Stimulated activated CD8-positive, alpha-beta memory T cell treated with anti-CD3 and anti-CD28 coated beads, Interleukin-4, amount 100 ng/mL, for 24 hours (primary cell): ENCODE measurements around the gene TRMT44.
"Not testable (repeated sequence)": the region's sequence is repeated elsewhere in the genome, so short reads cannot be mapped to it uniquely, and the experiment has no call there.

ENCODE experiments used
- DNase-seq: peaks from one replicate; pipeline ENCODE4 v3.0.0-alpha.2; 2020; ENCODE audit warnings: low read depth

The TRMT44 gene

DNA sequence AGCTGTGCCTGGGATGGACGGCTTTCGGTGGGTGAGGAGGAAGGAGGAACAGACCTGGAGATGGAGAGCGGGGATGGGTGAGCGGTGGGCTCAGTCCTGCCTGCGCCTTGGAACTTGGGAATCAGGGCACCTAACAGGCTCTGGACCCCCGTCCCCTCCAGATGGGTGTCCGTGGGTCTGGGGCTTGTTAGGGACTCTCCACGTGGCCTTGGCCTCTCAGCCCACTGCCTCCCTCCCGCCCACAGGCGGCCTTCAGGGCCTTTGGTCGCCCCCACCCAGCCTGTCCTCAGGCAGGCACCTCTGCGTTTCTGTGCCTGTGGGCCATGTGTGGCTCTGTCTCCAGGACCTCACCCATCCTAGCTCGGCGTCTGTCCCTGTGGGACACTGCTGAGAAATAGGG, 29.0 kb downstream of the TRMT44 start:
- no peak for DNase-seq

DNA sequence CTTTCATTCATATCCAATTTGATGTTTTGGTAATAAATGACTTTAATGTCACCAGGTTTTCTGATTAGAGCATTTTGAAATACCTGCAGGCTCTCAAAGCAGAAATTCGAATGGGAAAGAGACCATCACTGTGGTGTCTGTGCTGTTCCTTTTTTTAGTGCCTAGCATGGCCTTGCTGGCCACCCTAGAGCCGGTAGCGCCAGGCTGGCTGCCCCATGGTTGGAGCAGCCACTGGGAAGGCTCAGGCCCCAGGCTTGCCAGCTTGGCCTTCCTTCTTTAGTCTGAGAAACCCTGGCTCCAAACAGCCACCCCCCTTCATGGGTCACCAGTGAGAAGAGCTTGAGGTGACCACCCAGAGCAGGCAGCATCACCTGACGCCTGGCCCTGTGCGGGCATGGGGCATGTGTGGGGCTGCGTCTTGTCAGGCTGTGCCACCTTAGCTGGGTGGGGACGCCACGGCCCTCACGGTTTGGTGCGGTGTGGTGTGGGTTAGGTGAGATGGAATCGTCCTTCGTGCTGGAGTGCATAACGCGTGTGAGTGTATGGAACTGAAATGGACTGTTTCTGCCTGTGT, 30.0 kb downstream of the TRMT44 start:
- no peak for DNase-seq

DNA sequence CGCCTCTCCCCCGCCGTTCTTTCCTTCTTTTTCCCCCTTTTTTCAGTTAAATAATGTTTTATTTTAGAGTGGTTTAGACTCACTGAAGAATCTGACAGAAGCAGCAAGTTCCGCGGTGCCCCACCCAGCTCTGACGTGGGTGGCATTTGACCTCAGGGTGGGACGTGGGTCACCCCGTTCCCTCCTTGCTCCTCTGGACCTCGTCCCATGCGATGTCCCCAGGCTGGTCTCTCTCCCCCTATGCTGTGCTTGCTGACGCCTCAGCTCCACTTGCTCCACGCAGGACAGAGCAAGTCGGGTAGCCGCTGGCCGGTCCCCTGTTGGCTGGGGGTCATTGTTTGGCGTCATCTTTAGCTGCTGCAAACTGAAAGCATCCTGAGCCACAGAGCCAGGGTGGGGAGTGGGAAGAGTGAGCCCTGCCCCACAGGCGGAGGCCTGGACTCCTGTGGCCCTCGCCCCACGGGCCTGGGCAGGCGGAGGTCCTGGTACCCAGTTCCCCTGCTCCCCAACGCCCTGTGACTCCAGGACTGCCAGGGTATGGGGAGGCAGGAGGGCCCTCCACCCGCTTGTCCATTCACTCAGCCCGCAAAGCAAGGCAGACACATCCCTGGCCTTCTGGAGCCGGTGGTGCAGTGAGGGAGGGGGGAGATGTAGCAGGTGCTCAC, 30.8 kb downstream of the TRMT44 start:
- no peak for DNase-seq

DNA sequence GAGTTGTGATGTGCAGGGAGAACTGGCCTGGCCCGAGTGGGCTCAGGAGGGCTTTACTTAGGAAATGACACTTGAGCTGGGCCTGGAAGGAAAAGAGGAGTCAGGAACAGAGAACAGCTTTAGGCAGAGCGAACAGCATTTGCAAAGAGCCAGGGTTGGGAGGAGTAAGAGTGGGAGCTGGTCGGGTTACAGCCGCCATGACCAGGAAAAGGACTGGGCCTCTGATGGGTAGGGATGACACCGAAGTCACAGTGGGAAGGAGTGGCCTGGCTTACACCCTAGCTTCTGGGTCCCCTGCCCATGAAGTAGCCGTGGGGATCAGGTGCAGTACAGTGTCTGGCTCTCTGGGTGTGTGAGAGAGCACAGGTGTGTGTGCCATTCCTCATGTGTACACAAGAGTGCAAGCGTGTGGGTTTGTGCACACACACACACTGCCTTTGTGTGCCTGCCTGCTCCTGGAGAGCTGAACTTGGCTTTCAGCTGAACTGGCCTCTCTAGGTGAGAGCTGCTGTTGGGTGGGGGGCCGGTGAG, 31.6 kb downstream of the TRMT44 start:
- DNase-seq, result no peak

DNA sequence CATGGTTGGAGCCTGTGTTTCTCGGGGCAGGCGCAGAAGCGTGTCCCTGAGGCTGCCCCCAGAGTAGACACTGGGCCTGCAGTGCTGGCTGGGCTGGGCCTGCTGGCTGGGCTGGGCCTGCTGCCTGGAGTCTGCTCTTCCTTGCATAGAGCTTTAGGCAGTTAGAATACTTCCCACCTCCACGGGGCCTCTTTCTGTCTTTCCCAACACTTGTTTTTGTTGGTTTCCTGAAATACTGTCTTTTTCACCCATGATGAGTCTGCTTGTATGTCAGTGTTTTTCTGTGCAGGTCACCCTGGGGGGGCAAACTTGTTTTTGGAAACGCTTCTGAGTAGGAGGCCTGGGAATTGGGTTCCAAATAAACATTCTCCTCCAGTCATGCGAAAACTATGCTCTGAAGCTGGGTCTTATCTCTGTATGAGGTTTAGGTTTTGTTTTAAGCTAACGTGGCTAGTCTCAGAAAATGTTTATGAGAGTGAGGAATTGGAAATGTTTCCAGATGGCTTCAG, 32.2 kb downstream of the TRMT44 start:
- no peak for DNase-seq

DNA sequence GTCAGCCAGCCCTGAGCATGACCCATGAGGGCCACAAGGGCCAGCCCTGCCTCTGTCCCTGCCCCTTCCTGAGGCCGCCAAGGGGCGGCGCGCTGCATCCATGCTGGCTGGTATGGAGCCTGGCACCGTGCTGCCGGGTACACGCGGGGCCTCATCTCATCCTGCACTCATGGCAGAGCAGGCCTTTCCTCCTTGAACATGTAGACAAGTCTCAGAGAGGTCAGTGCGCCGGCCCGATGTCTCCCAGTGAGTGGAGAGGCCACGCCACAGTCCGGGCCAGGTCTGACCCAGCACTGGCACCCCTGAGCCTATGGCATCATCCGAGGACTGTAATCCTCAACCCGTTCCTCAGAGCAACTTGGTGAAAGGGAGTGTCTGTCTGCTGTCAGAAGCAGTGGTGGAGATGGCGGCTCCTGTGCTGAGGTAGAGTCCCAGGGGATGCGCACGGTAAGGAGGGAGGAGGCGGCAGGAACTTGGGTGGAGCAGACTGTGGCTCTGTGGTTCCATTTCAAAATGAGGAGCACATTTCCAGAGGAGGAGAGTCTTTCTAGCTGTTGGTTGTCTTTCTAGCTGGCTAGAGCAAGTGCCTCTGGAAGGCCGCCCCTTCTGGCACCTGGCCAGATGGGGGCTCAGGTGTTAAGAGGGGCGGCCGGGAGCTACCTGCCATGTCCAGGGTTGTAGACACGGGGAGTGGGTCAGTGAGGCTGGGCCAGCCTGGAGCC, 32.8 kb downstream of the TRMT44 start:
- DNase-seq, result no peak

DNA sequence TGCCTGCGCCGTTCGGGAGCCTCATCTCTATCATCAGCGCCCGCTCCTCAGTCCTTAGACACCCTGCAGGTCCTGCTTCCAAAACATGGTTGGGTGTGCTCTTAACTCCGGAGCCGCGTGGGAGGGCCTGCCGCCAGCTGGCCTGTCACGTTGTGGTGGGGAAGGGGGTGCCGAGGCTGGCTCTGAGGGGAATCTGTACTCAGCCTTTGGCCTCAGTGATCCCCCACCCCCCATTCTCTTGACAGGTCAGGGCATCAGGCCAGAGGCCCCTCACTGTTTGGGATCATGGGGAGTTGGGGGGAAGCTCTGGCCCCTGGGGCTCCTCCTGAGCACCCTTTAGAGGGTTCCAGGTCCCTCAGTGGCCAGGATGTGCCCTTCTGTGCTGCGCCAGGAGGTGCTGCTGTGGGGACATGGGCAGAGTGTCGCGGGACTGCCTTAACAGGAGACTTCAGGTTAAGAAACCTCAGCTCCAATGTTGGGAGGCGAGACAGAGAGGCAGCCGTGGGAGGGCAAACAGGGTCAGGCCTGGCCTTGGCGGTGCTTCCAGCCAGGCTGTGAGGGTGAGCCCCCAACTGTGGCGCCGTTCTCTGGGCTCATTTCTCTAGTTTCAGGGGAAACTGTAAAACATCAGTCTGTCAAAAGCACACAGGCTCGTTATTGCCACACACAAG, 33.5 kb downstream of the TRMT44 start:
- DNase-seq, result no peak

DNA sequence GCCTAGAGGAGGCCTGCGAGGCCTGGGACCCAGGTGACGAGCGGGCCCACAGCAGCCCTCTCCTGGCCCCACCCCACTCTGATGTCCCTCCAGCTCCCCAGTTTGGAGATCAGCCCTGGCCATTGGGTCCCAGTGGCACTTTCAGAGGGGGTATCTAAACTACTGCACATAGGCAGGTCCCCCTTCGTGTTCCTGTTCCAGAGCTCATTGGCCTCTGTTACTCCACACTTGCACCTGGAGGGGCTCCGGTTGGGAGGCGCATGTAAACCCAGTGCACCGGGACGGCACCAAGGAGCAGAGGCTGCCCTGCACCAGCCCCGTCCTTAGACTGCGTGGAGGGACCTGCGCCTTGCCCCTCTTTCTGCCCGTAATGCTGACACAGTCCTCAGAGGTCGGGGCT, 34.3 kb downstream of the TRMT44 start:
- no peak for DNase-seq

DNA sequence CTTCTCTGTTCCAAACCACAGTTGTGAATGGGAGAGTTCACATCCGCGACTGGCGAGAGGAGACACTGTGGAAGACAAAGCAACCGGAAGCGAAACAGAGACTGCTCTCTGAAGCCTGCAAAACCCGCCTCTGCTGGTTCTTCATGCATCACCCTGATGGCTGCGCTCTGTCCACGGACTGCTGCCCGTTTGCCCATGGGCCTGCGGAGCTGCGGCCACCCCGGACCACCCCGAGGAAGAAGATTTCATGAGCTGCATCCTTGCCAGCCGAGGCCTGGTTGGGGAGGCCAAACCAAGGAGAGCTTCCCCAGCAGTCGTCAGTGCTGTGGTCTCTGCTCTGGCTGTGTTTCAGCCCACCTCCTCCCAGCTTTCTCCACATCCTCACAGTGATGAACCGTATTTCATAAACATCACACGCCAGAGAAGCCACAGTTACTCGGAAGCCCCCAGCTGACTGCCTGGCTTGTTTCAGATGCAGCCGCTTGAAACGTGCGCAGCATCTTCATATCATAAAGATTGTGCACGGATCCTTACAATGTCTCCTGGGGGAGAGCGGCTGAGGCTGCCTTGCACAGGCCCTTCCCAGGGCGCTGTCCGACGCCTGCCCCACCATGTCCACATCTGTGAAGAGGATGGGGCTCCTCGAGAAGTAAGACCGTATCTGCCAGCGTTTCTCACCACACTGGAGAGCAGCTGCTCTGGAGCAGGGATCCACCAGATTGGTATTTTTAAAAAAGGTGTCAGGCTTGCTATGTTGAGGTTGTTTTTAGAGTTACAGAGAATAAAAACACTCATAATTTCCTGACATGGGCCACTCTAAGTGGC, 35.4 kb downstream of the TRMT44 start:
- no peak for DNase-seq

DNA sequence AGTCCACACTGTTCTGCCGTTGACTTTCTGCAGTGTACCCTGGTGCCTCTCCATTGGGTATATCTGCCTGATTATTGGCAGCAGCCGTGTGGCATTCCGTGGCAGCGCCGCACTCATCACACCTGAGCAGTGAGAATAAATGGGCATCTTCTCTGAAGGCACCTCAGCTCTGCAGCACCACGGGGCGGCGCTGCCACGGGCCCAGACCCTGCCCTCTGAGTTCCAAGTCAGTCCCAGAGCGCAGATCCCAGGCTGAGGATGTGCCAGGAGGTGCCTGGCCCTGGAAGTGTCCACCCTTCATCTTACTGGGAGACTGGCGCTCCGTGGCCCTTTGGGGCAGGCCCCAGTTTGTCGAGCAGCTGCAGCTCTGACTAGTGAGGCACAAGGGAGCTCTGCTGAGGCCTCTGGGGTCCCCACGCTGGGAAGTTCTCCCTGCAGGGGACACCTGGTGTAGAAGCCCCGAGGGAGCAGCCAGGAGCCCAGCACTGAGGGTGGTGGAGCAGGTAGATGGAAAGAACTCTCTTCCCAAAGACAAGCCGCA, 36.6 kb downstream of the TRMT44 start:
- no peak for DNase-seq

DNA sequence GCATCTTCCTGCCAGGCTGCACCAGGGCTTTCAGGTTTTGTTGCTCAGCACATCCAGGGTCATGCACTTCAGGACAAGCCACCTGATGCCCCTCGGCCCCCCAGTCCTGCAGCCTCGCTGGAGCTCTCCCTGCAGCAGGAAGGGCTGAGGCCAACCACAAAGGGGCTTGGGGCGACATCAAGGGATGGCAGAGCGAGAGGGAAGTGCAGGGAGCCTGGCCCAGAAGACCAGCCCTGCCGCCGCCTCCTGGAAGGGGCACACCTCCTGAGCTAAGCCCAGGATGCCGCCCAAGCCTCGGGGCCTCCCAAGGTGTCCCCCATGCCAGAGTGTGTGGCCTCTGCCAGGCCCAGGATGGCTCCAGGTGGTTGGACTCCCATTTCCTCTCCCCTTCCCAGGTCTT, 37.1 kb downstream of the TRMT44 start:
- DNase-seq, result no peak

DNA sequence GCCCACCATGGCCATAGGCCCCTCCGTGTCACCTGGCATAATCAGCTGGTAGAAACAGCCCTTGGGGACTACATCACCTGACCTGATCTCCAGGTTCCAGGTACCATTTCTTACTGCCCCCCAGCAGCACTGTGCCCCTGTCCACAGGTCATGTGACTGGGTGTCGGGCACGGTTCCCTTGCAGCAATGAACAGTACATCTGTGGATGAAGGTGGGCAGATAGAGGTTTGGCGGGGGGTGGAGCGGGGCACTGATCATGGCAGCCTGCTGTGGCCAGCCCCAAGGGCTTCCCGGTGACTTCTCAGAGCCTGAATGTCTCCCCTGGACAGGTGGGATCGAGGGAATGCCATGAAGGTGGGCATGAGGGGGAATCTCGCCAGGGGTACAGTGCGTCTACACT, 37.8 kb downstream of the TRMT44 start:
- DNase-seq, result no peak

DNA sequence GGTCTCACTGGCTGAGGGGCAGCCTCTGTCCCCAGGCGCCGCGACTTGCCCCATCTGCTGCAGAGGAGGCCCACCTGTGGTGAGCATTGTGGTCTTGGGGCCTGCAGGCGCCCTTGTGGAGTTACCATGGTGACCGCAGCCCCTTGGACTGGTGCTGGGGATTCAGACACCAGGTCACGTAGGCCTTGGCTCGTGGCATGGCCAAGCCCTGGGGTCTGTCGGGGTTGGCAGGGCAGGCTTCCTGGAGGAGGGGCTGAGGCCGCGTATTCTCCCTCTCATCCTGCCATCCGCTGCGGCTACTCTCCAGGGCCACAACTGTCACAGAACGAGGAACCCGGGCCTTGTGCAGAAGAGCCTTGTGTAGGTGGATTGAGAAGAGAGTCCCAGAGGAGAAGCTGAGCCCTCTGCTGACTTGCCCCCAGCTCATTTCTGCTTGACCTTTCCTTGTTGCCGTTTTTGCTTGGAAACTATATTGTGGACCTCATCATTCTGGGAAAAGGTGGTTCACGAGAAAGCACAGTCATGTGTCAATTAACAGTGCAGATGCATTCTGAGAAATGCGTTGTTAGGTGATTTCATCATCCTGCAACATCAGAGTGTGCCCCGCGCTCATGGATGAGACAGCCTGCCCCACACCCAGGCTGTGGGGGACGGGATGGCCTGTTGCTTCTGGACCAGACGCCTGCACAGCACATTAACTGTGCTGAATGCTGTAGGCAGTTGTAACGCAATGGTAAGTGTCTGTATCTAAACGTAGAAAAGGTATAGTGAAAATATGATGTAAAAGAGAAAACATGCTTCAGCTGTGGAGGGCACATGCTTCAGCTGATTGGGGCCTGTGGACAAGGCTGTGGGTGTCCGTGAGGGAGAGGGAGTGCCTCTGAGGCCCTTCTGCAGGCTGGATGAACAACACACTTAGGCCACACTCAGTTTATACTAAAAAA, 38.5 kb downstream of the TRMT44 start:
- DNase-seq, result no peak

DNA sequence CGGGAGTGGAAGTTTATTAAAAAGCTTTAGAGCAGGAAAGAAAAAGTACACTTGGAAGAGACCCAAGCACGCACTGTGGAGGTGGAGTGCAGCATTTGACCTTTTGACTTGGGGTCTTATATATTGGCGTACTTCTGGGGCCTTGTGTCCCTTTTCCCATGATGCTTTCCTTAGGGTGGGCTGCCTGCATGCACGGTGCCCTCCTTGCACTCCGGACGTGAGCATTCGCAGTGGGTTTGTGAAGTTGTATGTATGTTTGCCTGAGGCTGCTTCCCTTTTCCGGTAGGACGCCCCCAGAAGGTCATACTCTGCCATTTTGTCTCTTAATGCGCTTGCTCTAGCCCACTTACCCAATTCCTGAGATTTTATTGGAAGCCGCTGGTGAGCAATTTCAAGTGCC, 39.6 kb downstream of the TRMT44 start:
- no peak for DNase-seq

DNA sequence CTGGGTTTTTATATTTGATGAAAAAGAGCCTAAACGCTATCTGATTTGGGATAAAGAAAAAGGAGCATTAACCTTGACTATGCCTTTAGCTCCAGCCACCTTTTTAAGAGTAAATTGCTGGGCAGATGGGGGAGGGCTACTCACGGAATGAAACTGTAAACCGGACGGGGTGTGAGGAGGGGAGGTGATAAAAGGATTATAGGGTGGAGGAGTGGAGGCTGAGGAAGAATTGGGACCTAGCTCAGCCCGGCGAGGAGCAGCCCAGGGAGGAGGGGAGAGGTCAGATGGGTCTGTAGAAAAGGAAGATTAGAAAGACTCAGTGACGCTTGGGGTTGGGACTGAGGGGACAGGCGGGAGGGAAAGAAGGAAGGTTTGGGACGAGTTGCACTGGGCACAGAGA, 46.1 kb downstream of the TRMT44 start:
- not testable (repeated sequence) for DNase-seq

DNA sequence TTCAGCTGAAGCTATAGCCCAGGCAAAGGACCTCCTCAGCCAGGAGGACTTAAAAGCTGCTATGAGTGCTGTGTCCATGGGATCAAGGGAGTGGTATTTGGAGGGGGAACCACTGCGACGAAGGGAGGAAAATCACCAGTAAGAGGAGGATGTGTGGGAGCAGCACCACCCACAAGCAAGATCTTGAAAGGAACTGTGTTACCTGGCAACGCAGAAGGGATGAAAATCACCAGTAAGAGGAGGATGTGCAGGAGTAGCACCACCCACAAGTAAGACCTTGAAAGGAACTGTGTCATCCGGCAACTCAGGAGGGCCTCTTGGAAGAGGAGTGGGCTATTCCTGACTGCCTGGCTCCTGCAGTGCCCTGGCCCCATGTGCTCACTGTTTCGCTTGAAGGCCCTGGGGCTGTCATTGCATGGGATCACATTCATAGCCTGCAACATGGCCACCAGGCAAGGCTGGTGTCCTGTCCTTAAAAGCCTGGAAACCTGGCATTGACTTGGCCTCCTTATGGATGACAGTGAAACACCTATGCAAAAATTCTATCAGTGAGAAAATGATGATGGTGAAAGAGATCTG, 48.3 kb downstream of the TRMT44 start:
- DNase-seq, result no peak

DNA sequence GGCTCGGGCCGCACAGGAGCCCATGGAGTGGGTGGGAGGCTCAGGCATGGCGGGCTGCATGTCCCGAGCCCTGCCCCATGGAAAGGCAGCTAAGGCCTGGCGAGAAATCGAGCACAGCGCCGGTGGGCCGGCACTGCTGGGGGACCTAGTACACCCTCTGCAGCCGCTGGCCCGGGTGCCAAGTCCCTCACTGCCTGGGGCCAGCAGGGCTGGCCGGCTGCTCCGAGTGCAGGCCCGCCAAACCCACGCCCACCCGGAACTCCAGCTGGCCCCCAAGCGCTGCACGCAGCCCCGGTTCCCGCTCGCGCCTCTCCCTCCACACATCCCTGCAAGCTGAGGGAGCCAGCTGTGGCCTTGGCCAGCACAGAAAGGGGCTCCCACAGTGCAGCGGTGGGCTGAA, 50.9 kb downstream of the TRMT44 start:
- not testable (repeated sequence) for DNase-seq

DNA sequence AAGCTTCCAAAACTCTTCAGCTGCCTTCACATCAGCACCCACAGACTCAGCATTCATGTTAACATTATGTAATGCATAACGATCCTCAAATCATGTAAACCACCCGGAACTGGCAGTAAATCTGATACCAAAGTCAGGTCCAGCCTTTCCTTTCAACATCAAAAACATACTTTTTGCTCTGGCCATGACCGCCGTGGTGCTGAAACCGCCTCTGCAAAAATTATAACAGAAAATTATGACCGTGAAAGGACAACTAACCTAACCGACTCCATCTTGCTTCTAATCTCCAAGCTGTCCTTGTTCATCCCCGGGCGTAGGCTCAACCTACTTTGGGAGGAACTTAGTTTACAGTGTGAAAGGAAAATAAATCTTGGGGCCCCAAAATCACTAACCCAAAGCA, 51.6 kb downstream of the TRMT44 start:
- no peak for DNase-seq

DNA sequence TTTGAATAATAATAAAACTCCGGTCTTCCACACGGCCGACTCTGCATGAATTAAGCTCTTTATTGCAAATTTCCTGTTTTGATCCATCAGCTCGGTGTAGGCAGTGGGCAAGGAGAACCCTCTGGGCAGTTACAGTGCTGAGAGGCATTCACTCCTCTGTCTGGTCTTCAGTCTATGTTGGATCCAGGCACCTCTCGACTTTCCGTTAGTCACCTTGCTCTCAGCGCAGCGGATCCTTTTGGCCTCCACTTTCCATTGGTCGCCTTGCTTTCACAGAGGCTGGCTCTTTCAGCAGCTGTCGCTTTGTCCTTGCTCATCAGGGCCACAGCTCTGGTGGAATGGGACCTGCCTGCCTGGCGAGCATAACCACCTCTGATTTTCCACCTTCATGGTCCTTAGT, 52.9 kb downstream of the TRMT44 start:
- no peak for DNase-seq

DNA sequence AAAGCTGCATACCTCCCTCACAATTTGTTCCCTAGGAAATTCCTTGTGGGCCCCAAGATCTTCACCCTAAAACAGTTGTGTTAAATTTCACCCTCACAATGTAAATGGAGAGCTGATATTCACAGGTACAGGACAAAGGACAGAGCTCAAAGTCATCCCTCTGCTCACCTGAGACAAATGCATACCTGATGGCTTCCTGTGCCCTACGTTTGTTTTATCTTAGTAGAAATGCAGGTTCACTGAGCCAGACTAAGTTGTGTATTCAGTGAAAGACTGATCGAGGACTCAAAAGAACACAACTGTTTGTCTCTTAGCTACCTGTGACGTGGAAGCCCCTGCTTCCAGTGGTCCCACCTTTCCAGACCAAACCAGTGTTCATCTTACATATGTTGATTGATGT, 53.6 kb downstream of the TRMT44 start:
- no peak for DNase-seq
